GM19351 (cell line): ENCODE results near the gene DAPK2.
A peak's percentile ranks its signal among the peaks of the same experiment; 100 is the strongest.

Experiments
- ATAC-seq: cut with Tn5 transposase; IDR thresholded peaks from one replicate; pipeline ENCODE4 v1.9.1; 2021; ENCODE audit warnings: mild to moderate bottlenecking, moderate library complexity; ENCODE audit not compliant: unreplicated experiment

DAPK2 gene

GRCh38 chr15:63879211-63879610, 167.1 kb downstream of the DAPK2 start:
- no peak for ATAC-seq

GRCh38 chr15:63877713-63878271, 168.5 kb downstream of the DAPK2 start:
- no peak for ATAC-seq

GRCh38 chr15:63876085-63876662, 170.1 kb downstream of the DAPK2 start:
- no peak for ATAC-seq

GRCh38 chr15:63874616-63875015, 171.7 kb downstream of the DAPK2 start:
- no peak for ATAC-seq

- ATAC-seq, result no peak
These were observed 173.3 kb downstream of the DAPK2 start for GRCh38 chr15:63872759-63873510.

- ATAC-seq, result no peak
These were observed 175.6 kb downstream of the DAPK2 start for GRCh38 chr15:63870487-63871209.

GRCh38 chr15:63870043-63870394, 176.3 kb downstream of the DAPK2 start:
- ATAC-seq, result no peak

- ATAC-seq, result no peak
These were observed 176.8 kb downstream of the DAPK2 start for GRCh38 chr15:63869371-63870042.

- no peak for ATAC-seq
These were observed 182.1 kb downstream of the DAPK2 start for GRCh38 chr15:63864186-63864585.

GRCh38 chr15:63861946-63862517, 184.3 kb downstream of the DAPK2 start:
- no peak for ATAC-seq

- no peak for ATAC-seq
These were observed 185.7 kb downstream of the DAPK2 start for GRCh38 chr15:63860555-63860954.

- ATAC-seq, result peak; percentile 73
These were observed 186.1 kb downstream of the DAPK2 start for GRCh38 chr15:63860155-63860554.

GRCh38 chr15:63858881-63859280, 187.4 kb downstream of the DAPK2 start:
- no peak for ATAC-seq

GRCh38 chr15:63858448-63858847, 187.8 kb downstream of the DAPK2 start:
- no peak for ATAC-seq

- no peak for ATAC-seq
These were observed 188.8 kb downstream of the DAPK2 start for GRCh38 chr15:63857461-63857856.
